ENCODE results near the gene NOS1AP. TPM values are rescaled to one million over a fixed set of nuclear protein-coding genes. Genes with fewer than 3 reads are reported as not detected.

The NOS1AP gene
- total RNA-seq, 1 donor: under 0.01 TPM

GRCh38 chr1:162358928-162359327 lies 289.4 kb downstream of the NOS1AP start:
- no peaks in the 10 kb centered on the region for H3K9me3 ChIP-seq (ENCODE audit: low read depth, low read length)
- no peak overlapping the region for H3K4me3 ChIP-seq (ENCODE audit: low read length)
- H3K4me1 ChIP-seq (ENCODE audit: insufficient read depth, low read length): no peaks in the 10 kb centered on the region
- H3K27me3 ChIP-seq (ENCODE audit: insufficient read depth, low read length): no peaks in the 10 kb centered on the region

- no peaks in the 10 kb centered on the region for H3K27me3 ChIP-seq (ENCODE audit: insufficient read depth, low read length)
- no peaks in the 10 kb centered on the region for H3K4me1 ChIP-seq (ENCODE audit: insufficient read depth, low read length)
- no peaks in the 10 kb centered on the region for H3K9me3 ChIP-seq (ENCODE audit: low read depth, low read length)
- H3K4me3 ChIP-seq (ENCODE audit: low read length): no peak overlapping the region
Measured at GRCh38 chr1:162359523-162360236, 290.2 kb downstream of the NOS1AP start.

- Histone ChIP-seq H3K4me1 (ENCODE audit: insufficient read depth, low read length) (no peaks in the 10 kb centered on the region), H3K9me3 (ENCODE audit: low read depth, low read length) (no peaks in the 10 kb centered on the region), H3K4me3 (ENCODE audit: low read length) (no peak overlapping the region), H3K27me3 (ENCODE audit: insufficient read depth, low read length) (no peaks in the 10 kb centered on the region)
Measured at GRCh38 chr1:162360237-162360873, 290.9 kb downstream of the NOS1AP start.

GRCh38 chr1:162360874-162361260 lies 291.4 kb downstream of the NOS1AP start:
- Histone ChIP-seq H3K4me1 (ENCODE audit: insufficient read depth, low read length) (no peaks in the 10 kb centered on the region), H3K9me3 (ENCODE audit: low read depth, low read length) (no peaks in the 10 kb centered on the region), H3K27me3 (ENCODE audit: insufficient read depth, low read length) (no peaks in the 10 kb centered on the region), H3K4me3 (ENCODE audit: low read length) (no peak overlapping the region)

GRCh38 chr1:162361349-162361748 lies 291.9 kb downstream of the NOS1AP start:
- Histone ChIP-seq H3K4me1 (ENCODE audit: insufficient read depth, low read length) (no peaks in the 10 kb centered on the region), H3K9me3 (ENCODE audit: low read depth, low read length) (no peaks in the 10 kb centered on the region), H3K27me3 (ENCODE audit: insufficient read depth, low read length) (no peaks in the 10 kb centered on the region), H3K4me3 (ENCODE audit: low read length) (no peak overlapping the region)

- Histone ChIP-seq H3K27me3 (ENCODE audit: insufficient read depth, low read length) (no peaks in the 10 kb centered on the region), H3K4me3 (ENCODE audit: low read length) (no peak overlapping the region), H3K4me1 (ENCODE audit: insufficient read depth, low read length) (no peaks in the 10 kb centered on the region), H3K9me3 (ENCODE audit: low read depth, low read length) (no peaks in the 10 kb centered on the region)
Measured at GRCh38 chr1:162363823-162364222, 294.3 kb downstream of the NOS1AP start.

GRCh38 chr1:162364498-162364897 lies 295.0 kb downstream of the NOS1AP start:
- no peaks in the 10 kb centered on the region for H3K9me3 ChIP-seq (ENCODE audit: low read depth, low read length)
- H3K4me3 ChIP-seq (ENCODE audit: low read length): no peak overlapping the region
- H3K27me3 ChIP-seq (ENCODE audit: insufficient read depth, low read length): no peaks in the 10 kb centered on the region

GRCh38 chr1:162365284-162366020 lies 296.0 kb downstream of the NOS1AP start:
- H3K4me3 ChIP-seq (ENCODE audit: low read length): no peak overlapping the region
- no peaks in the 10 kb centered on the region for H3K9me3 ChIP-seq (ENCODE audit: low read depth, low read length)
- H3K27me3 ChIP-seq (ENCODE audit: insufficient read depth, low read length): no peaks in the 10 kb centered on the region

More at GRCh38 chr1:162364498-162364897, 295.0 kb downstream of the NOS1AP start:
- H3K4me1 ChIP-seq (ENCODE audit: insufficient read depth, low read length): no peaks in the 10 kb centered on the region

GRCh38 chr1:162366149-162366548 lies 296.7 kb downstream of the NOS1AP start:
- no peaks in the 10 kb centered on the region for H3K4me1 ChIP-seq (ENCODE audit: insufficient read depth, low read length)
- H3K9me3 ChIP-seq (ENCODE audit: low read depth, low read length): no peaks in the 10 kb centered on the region
- H3K4me3 ChIP-seq (ENCODE audit: low read length): no peak overlapping the region
- no peaks in the 10 kb centered on the region for H3K27me3 ChIP-seq (ENCODE audit: insufficient read depth, low read length)

More at GRCh38 chr1:162365284-162366020, 296.0 kb downstream of the NOS1AP start:
- no peaks in the 10 kb centered on the region for H3K4me1 ChIP-seq (ENCODE audit: insufficient read depth, low read length)

GRCh38 chr1:162366671-162367070 lies 297.2 kb downstream of the NOS1AP start:
- Histone ChIP-seq H3K4me3 (ENCODE audit: low read length) (no peak overlapping the region), H3K27me3 (ENCODE audit: insufficient read depth, low read length) (no peaks in the 10 kb centered on the region), H3K4me1 (ENCODE audit: insufficient read depth, low read length) (no peaks in the 10 kb centered on the region), H3K9me3 (ENCODE audit: low read depth, low read length) (no peaks in the 10 kb centered on the region)

GRCh38 chr1:162367073-162367472 lies 297.6 kb downstream of the NOS1AP start:
- H3K4me3 ChIP-seq (ENCODE audit: low read length): no peak overlapping the region
- no peaks in the 10 kb centered on the region for H3K9me3 ChIP-seq (ENCODE audit: low read depth, low read length)
- no peaks in the 10 kb centered on the region for H3K4me1 ChIP-seq (ENCODE audit: insufficient read depth, low read length)
- H3K27me3 ChIP-seq (ENCODE audit: insufficient read depth, low read length): no peaks in the 10 kb centered on the region

GRCh38 chr1:162367772-162368171 lies 298.3 kb downstream of the NOS1AP start:
- H3K4me3 ChIP-seq (ENCODE audit: low read length): no peak overlapping the region
- no peaks in the 10 kb centered on the region for H3K27me3 ChIP-seq (ENCODE audit: insufficient read depth, low read length)
- H3K9me3 ChIP-seq (ENCODE audit: low read depth, low read length): no peaks in the 10 kb centered on the region

GRCh38 chr1:162368451-162368850 lies 299.0 kb downstream of the NOS1AP start:
- H3K9me3 ChIP-seq (ENCODE audit: low read depth, low read length): no peaks in the 10 kb centered on the region
- no peaks in the 10 kb centered on the region for H3K4me1 ChIP-seq (ENCODE audit: insufficient read depth, low read length)
- no peaks in the 10 kb centered on the region for H3K27me3 ChIP-seq (ENCODE audit: insufficient read depth, low read length)
- H3K4me3 ChIP-seq (ENCODE audit: low read length): no peak overlapping the region

More at GRCh38 chr1:162367772-162368171, 298.3 kb downstream of the NOS1AP start:
- H3K4me1 ChIP-seq (ENCODE audit: insufficient read depth, low read length): no peaks in the 10 kb centered on the region

- Histone ChIP-seq H3K9me3 (ENCODE audit: low read depth, low read length) (no peaks in the 10 kb centered on the region), H3K4me1 (ENCODE audit: insufficient read depth, low read length) (no peaks in the 10 kb centered on the region)
Measured at GRCh38 chr1:162369571-162369970, 300.1 kb downstream of the NOS1AP start.

GRCh38 chr1:162370161-162370560 lies 300.7 kb downstream of the NOS1AP start:
- Histone ChIP-seq H3K4me1 (ENCODE audit: insufficient read depth, low read length) (no peaks in the 10 kb centered on the region), H3K27me3 (ENCODE audit: insufficient read depth, low read length) (no peaks in the 10 kb centered on the region), H3K4me3 (ENCODE audit: low read length) (no peak overlapping the region), H3K9me3 (ENCODE audit: low read depth, low read length) (no peaks in the 10 kb centered on the region)

More at GRCh38 chr1:162369571-162369970, 300.1 kb downstream of the NOS1AP start:
- no peaks in the 10 kb centered on the region for H3K27me3 ChIP-seq (ENCODE audit: insufficient read depth, low read length)
- no peak overlapping the region for H3K4me3 ChIP-seq (ENCODE audit: low read length)

Measured in mononuclear cell (primary cell).